Right atrium auricular region (tissue), 2 donors: ENCODE measurements around the gene DYNLL1. TPM values are rescaled to one million over a fixed set of nuclear protein-coding genes. Genes with fewer than 3 reads are reported as not detected.
"Not testable (repeated sequence)": the region's sequence is repeated elsewhere in the genome, so short reads cannot be mapped to it uniquely, and the experiment has no call there.

Source experiments
- DNase-seq: peaks from one replicate; pipeline ENCODE4 v3.0.0-alpha.2; 2019; ENCODE audit warnings: low spot score
- H3K27ac ChIP-seq, 2 donors: fragments of 200-600 bp; sonication (generic); 1 replicate in 1 of 2; 2 replicates in 1 of 2; pipeline ENCODE4 v1.5.1; 2016 to 2019
- H3K27me3 ChIP-seq, 2 donors: fragments of 200-600 bp; sonication (generic); one replicate each; pipeline versions ENCODE4 v1.5.1 to v1.6.0; 2017 to 2019
- H3K36me3 ChIP-seq: fragments of 200-600 bp; sonication (generic); one replicate; pipeline ENCODE4 v1.5.1; 2016
- H3K4me1 ChIP-seq, 2 donors: fragments of 200-600 bp; sonication (generic); one replicate each; pipeline versions ENCODE4 v1.5.1 to v1.6.0; 2017 to 2019
- H3K4me3 ChIP-seq, 2 donors: fragments of 200-600 bp; sonication (generic); 1 replicate in 1 of 2; 2 replicates in 1 of 2; pipeline ENCODE4 v1.5.1; 2017 to 2019; ENCODE audit warnings: mild to moderate bottlenecking in 1 of 2, moderate library complexity in 1 of 2
- H3K9me3 ChIP-seq, 2 donors: fragments of 200-600 bp; sonication (generic); one replicate each; pipeline ENCODE4 v1.5.1; 2019
- CTCF ChIP-seq, 2 donors: fragments of 200-600 bp; sonication (generic); IDR thresholded peaks; one replicate each; pipeline ENCODE4 v1.5.1; 2019; ENCODE audit warnings: antibody characterized with exemption in 2 of 2
- total RNA-seq, 2 donors: library from RNA; depleted of rRNA; stranded (reverse); fragments of >200 nt; gene quantifications; one replicate each; pipeline ENCODE4 v1.1.0, GENCODE V29; 2016

DYNLL1 gene
- total RNA-seq, 2 donors from 2014 or later, result 168 to 178 TPM

- TF ChIP-seq CTCF (IDR thresholded peaks at IDR 0.05), result no peak
- H3K4me3 ChIP-seq, result no peak overlapping the region
- no peaks in the 10 kb centered on the region for H3K9me3 ChIP-seq
- no peak overlapping the region for H3K27ac ChIP-seq
- no peaks in the 10 kb centered on the region for H3K27me3 ChIP-seq
- DNase-seq, result no peak
- peaks cover 48% of the 10 kb centered on the region for H3K36me3 ChIP-seq
- H3K4me1 ChIP-seq, result no peaks in the 10 kb centered on the region
These were observed 8.7 kb downstream of the DYNLL1 start for GRCh38 chr12:120504587-120504986.

DNA sequence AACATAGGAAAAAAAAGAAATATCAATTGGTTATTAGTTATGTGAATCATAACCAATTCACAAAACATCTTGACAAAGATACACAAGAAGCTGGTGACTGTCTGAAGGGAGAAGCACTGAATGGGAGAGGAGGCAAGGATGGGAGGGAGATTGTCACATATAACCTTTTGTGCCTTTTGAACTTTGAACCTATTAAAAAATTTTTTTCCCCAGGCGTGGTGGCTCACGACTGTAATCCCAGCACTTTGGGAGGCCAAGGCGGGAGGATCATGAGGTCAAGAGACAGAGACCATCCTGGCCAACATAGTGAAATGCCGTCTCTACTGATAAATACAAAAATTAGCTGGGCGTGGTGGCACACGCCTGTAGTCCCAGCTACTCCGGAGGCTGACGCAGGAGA lies 12.6 kb downstream of the DYNLL1 start:
- no peak overlapping the region for H3K4me3 ChIP-seq
- no peak overlapping the region for H3K27ac ChIP-seq
- no peaks in the 10 kb centered on the region for H3K27me3 ChIP-seq
- DNase-seq, result no peak
- no peak for TF ChIP-seq CTCF (IDR thresholded peaks at IDR 0.05)
- H3K4me1 ChIP-seq, result no peaks in the 10 kb centered on the region
- H3K36me3 ChIP-seq, result peaks cover 51% of the 10 kb centered on the region
- no peaks in the 10 kb centered on the region for H3K9me3 ChIP-seq

- Histone ChIP-seq H3K9me3 (no peaks in the 10 kb centered on the region), H3K36me3 (peaks cover 48% of the 10 kb centered on the region), H3K27ac (no peak overlapping the region), H3K27me3 (no peaks in the 10 kb centered on the region), H3K4me1 (no peaks in the 10 kb centered on the region), H3K4me3 (no peak overlapping the region)
- TF ChIP-seq CTCF (IDR thresholded peaks at IDR 0.05), result no peak
- no peak for DNase-seq
These were observed 18.1 kb downstream of the DYNLL1 start for GRCh38 chr12:120514002-120514401.

DNA sequence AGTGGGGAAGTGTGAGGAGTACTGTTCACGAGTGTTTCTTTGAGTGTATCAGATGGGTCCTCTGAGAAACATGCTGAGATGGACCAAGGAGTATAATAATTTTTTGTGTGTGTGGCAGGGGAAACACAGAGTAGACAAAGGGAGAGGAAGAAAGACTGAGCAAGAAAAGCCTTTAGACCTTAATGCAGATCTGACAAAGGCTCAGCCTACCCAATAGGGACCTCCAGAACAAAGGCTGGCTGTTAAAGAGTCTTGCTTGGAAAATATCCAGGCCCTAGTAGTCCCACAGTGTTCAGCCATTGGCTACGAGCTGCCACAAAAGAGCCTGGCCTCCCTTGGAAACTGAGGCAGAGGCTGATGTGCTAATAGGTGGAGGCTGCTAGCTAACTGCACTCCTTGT lies 19.6 kb downstream of the DYNLL1 start:
- Histone ChIP-seq H3K36me3 (peaks cover 35% of the 10 kb centered on the region), H3K27ac (no peak overlapping the region), H3K4me3 (no peak overlapping the region), H3K9me3 (no peaks in the 10 kb centered on the region), H3K27me3 (no peaks in the 10 kb centered on the region), H3K4me1 (no peaks in the 10 kb centered on the region)
- no peak for DNase-seq
- TF ChIP-seq CTCF (IDR thresholded peaks at IDR 0.05), result no peak

DNA sequence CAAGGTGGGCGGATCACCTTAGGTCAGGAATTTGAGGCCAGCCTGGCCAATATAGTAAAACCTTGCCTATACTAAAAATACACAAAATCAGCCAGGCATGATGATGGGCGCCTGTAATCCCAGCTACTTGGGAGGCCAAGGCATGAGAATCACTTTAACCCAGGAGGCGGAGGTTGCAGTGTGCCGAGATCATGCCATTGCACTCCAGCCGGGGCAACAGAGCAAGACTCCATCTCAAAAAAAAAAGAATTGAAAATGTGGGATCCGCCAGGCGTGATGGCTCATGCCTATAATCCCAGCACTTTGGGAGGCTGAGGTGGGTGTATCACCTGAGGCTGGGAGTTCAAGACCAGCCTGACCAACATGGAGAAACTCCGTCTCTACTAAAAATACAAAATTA lies 23.4 kb downstream of the DYNLL1 start:
- not testable (repeated sequence) for H3K27ac ChIP-seq, H3K4me3 ChIP-seq, H3K9me3 ChIP-seq, H3K4me1 ChIP-seq, DNase-seq, H3K27me3 ChIP-seq
- H3K36me3 ChIP-seq, result peaks cover 25% of the 10 kb centered on the region

GRCh38 chr12:120522568-120522967 lies 26.7 kb downstream of the DYNLL1 start:
- Histone ChIP-seq H3K4me1 (no peaks in the 10 kb centered on the region), H3K4me3 (no peak overlapping the region), H3K27ac (no peak overlapping the region), H3K27me3 (no peaks in the 10 kb centered on the region), H3K36me3 (peaks cover 7% of the 10 kb centered on the region), H3K9me3 (no peaks in the 10 kb centered on the region)
- no peak for TF ChIP-seq CTCF (IDR thresholded peaks at IDR 0.05)
- DNase-seq, result no peak
